LoVo (cell line): ENCODE results near the gene HCAR2.
"Not testable (repeated sequence)": the region's sequence is repeated elsewhere in the genome, so short reads cannot be mapped to it uniquely, and the experiment has no call there.

ENCODE experiments used
- DNase-seq: peaks from one replicate; pipeline ENCODE4 v3.0.0-alpha.2; 2016; ENCODE audit warnings: low spot score

HCAR2 gene

DNA sequence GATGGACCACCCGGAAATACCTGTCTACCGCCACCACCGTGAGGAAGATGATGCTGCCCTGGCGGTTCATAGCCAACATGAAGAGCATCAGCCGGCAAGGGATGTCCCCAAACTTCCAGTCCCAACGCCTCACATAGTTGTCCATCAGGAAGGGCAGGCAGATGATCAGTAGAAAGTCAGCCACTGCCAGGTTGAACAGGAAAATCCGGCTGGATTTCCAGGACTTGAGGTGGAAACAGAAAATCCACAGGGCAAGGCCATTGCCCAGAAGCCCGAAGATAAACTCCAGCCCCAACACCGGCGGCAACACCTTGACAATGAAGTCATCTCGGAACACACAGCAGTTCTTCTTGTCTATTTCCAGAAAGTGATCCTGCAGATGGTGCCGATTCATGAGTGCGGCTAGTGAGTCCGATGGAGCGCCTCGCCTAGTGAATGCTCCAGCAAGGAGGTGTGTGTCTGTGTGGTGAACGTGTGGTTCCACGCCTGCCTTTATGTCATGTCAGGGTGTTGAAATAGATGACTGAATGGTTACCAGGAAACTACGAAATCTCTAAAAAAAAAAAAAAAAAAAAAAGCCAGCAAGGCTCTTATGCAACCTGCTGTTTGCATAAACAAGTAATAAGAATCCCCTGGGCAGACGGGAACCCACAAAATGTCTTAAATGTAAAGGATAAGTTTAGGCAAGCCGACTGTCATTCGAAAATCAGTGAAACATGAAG is at the start of gene HCAR2:
Gene HCAR2, minus strand, starts transcription at position 468 of the 722 bp plus-strand sequence. Its CDS starts 74 bp downstream, at position 394.
- DNase-seq = not testable (repeated sequence)

DNA sequence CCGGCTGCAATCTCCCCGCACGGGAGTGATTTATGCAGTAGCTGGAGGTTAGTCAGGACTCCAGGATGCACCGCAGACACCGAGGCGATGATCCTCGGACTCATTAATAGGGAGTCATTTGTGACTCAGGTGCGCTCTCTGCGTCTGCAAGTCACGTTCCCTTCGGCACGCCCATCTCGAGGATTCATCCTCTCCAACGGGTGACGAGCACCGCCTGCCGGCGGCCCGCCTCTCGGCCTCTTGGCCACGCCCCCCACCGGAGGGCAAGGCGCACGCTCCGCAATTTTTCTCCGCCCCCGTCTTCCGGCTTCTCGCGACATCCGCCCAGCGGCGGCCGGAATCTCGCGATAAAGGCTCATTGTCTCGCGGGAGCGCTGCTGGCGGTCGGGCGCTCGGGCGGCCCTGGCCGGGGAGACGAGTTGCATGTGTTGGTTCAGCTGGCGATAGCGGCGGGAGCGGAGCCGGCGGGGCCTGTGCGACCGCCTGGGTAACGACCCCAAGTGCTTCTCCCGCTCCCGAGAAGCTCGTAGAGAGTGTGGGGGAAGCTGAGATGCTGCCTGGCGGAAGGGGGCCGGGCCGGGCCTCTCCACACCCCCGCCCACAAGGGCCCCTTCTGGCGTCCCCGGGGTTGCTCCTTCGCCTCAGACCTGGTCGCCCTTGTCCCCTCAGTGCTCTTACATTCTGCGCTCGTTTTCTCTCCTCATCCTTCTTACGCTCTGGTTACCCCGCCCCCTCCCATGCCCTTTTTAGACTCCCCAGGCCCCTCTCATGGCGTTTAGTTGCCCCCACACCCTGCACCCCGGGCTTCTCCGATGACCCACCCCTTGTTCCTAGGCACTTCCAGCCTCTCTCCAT is 49.5 kb upstream of the HCAR2 start, which contains the start of gene DENR:
Gene DENR, plus strand, starts transcription at position 361 of the 855 bp plus-strand sequence. CDS start 878 bp downstream, outside the sequence.
- peak; percentile 100 for DNase-seq

DNA sequence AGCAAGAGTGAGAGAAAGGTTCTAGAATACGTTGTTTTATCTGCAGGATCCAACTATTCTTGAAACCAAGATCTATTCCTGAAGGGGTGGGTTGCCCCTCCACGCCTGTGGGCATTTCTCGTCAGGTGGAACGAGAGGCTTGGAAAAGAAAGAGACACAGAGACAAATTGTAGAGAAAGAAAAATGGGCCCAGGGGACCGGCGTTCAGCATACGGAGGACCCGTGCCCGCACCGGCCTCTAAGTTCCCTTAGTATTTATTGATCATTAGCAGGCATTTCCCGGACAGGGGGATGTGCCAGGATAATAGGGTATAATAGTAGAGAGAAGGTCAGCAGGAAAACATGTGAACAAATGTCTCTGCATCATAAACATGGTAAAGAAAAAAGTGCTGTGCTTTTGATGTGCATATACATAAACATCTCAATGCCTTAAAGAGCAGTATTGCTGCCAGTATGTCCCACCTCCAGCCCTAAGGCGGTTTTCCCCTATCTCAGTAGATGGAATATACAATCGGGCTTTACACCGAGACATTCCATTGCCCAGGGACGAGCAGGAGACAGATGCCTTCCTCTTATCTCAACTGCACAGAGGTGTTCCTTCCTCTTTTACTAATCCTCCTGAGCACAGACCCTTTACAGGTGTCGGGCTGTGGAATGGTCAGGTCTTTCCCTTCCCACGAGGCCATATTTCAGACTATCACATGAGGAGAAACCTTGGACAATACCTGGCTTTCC is 47.8 kb upstream of the HCAR2 start:
- not testable (repeated sequence) for DNase-seq

GRCh38 chr12:122749569-122750332 is 46.6 kb upstream of the HCAR2 start:
- no peak for DNase-seq

GRCh38 chr12:122747224-122748135 is 44.3 kb upstream of the HCAR2 start:
- no peak for DNase-seq

GRCh38 chr12:122743895-122744525 is 40.9 kb upstream of the HCAR2 start:
- no peak for DNase-seq

GRCh38 chr12:122740351-122740750 is 37.2 kb upstream of the HCAR2 start:
- DNase-seq = no peak

DNA sequence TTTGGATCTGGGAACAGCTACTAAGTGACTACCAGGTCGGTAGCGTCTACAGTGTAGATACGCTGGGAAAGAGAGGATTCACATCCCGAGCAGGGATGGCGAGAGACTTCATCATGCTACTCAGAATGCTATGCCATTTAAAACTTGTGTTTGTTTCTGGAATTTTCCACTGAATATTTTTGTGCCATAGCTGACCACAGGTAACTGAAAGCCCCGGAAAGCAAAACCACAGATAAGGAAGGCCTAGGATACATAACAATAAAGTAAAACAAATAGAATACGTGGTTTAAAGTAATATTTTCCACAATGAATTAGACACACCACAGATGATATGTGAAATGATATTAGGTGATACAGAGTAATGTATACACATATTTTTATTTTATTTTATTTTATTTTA is 35.4 kb upstream of the HCAR2 start:
- DNase-seq = no peak

- DNase-seq = no peak
Measured at GRCh38 chr12:122732611-122733010, 29.5 kb upstream of the HCAR2 start.

DNA sequence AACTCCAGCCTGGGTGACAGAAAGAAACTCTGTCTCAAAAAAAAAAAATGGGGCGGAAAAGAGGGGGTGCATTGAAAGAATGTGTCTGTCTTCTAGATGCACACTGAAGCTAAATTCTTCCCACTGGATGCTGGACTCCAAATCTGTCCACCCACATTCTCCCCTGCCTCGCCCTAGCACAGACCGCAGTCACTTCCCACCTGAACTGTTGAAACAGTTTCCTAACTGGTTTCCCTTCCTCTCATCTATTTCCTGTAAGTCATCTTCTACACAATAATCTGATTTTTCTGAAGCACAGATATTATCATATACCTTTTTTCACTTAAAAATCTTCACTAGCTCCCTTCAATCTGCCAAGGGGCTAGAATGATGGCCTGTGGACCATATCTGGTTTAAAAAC is 29.0 kb upstream of the HCAR2 start:
- DNase-seq = no peak

DNA sequence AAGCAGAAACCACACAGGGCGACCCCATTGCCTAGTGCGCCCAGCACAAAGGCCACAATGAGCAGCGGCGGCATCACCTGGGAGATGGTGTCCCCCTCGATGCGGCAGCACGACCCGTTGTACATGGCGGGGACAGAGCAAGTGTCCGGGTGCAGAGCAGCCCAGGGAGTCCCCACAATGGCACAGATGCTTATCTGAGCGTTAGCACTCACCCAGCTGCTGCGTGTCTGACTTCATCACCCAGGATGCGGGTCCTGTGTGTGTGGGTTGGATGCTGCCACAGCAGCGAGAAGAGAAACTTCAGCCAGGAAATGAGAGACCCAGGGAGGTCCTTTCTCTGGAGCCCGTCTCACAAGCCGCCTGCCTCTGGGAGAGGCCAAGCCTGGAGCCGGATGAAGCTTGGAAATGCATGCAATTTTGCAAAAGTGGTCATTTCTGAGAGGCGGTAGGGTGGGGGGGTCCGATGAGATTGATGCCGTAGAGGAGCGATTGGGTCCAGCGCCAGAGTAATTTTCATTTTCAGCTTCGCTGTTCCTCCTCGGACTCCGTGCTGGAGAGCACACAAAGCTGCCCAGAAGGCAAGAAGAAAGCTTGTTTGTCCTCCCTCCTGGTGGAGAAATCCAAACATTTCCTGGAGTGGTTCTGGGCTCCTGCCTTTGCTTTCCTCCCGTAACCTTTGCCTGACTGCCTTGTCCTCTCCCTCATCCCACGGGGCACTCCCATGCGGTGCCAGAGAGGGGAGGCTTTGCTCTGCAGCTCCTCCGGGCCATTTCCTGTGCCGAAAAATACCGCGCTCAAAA is 27.3 kb upstream of the HCAR2 start, which contains the start of gene HCAR1:
Gene HCAR1, minus strand, starts transcription at position 630 of the 800 bp plus-strand sequence. Its CDS starts 505 bp downstream, at position 125.
- no peak for DNase-seq

GRCh38 chr12:122729583-122730214 is 26.5 kb upstream of the HCAR2 start:
- DNase-seq = no peak

- peak; percentile 86 for DNase-seq
Measured at GRCh38 chr12:122726080-122726558, 23.0 kb upstream of the HCAR2 start.

GRCh38 chr12:122725452-122726079 is 22.4 kb upstream of the HCAR2 start:
- no peak for DNase-seq

DNA sequence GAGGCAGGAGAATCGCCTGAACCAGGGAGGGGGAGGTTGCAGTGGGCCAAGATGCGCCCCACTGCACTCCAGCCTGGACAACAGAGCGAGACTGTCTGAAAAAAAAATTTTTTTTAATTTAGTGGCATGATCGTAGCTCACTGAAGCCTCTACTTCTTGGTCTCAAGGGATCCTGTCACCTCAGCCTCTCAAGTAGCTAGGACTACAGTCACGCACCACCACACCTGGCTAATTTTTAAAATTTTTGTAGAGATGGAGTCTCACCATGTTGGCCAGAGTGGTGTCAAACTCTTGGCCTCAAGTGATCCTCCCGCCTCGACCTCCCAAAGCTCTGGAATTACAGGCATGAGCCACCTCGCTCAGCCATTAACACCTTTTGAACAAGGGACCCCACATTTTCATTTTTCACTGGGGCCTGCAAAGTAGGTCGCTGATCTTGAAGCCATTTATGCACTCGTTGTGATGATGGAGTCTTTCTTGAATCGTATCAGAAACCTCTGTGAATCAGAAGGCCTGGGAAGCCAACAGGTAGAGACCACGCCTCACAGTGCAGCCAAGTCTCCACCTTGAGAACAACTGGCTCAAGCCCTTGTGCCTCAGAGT is 21.6 kb upstream of the HCAR2 start:
- no peak for DNase-seq

DNA sequence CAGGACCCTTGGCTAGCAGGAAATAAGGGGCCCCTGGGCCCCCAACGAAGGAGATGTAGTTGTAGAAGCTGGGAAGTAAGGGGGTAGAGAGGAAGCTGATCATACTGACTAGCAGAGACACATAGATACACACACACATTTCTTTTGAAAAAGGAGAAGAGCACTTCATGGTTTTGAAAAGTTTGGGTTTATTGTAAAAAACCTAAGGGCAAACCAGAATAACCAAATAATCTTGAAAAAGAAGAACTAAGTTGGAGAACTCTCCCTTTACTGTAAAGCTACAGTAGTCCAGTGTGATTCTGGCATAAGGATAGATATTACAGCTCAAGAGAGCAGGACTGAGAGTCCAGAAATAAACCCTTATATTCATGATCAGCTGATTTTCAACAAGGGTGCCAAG is 19.2 kb upstream of the HCAR2 start:
- no peak for DNase-seq

GRCh38 chr12:122721057-122721545 is 17.9 kb upstream of the HCAR2 start:
- no peak for DNase-seq
